ENCODE results near the gene SRCIN1.

The SRCIN1 gene

GRCh38 chr17:38559880-38560230 is 45.9 kb downstream of the SRCIN1 start:
- H3K27ac ChIP-seq, result peak overlapping the region; percentile 58
- no peaks in the 10 kb centered on the region for H3K9me3 ChIP-seq
- TF ChIP-seq CTCF (IDR thresholded peaks at IDR 0.05), result no peak
- H3K4me1 ChIP-seq (ENCODE audit: control insufficient read depth in 1 of 2, insufficient read depth in 1 of 2, low read depth in 1 of 2, low read length in 1 of 2), result peaks cover 29 to 39% of the 10 kb centered on the region in 2 experiments
- peaks cover 85% of the 10 kb centered on the region for H3K27me3 ChIP-seq
- no peaks in the 10 kb centered on the region for H3K36me3 ChIP-seq
- H3K4me3 ChIP-seq (ENCODE audit: low read depth in 1 of 2, low read length in 1 of 2), result peak overlapping the region; percentile 41 to 67

DNA sequence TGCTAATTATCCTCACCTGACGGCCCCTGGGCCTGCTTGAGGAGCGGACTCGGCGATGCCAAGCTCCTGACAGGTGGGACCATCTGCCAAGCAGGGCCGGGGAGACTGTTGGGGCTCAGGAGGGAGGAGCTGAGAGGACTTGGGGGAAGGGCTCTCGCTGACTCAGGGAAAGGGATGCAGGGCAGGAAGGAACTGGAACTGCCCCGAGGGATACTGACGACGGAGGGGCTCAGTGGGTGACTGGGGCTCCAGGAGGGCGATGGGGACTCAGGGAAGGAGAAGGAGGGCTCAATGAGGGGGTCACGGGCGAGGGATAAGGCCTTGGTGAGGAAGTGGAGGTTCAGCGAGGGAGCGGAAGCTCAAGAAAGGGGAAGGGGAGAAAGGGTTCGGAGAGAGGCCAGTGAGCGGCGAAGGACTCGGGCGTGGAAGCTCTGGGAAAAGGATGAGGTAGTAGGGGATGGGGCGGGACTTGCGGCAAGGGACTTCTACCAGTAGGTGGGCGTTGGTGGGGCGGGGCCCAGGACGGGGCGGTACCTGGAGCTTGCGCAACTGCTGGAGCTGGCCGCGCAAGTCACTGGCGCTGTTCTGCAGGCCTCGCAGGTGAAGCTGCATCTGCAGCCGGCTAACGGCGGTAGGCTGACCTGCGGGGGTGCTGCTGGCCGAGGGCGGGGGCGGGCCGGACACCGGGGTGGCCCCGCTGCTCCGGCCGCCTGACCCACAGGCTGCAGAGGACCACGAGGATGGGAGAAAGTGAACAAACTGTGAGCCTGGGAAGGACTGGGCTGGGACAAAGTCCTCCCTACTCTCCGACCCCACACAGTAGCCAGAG is 46.5 kb downstream of the SRCIN1 start:
- Histone ChIP-seq H3K36me3 (no peaks in the 10 kb centered on the region), H3K4me1 (ENCODE audit: control insufficient read depth in 1 of 2, insufficient read depth in 1 of 2, low read depth in 1 of 2, low read length in 1 of 2) (peaks cover 29 to 39% of the 10 kb centered on the region in 2 experiments), H3K27ac (peak overlapping the region; percentile 58), H3K27me3 (peaks cover 85% of the 10 kb centered on the region), H3K4me3 (ENCODE audit: low read depth in 1 of 2, low read length in 1 of 2) (peak overlapping the region; percentile 41 to 67), H3K9me3 (no peaks in the 10 kb centered on the region)
- no peak for TF ChIP-seq CTCF (IDR thresholded peaks at IDR 0.05)

- H3K4me1 ChIP-seq (ENCODE audit: control insufficient read depth in 1 of 2, insufficient read depth in 1 of 2, low read depth in 1 of 2, low read length in 1 of 2), result peaks cover 29 to 39% of the 10 kb centered on the region in 2 experiments
Observed at GRCh38 chr17:38558728-38559050, 47.1 kb downstream of the SRCIN1 start.

GRCh38 chr17:38557836-38558727 is 47.7 kb downstream of the SRCIN1 start:
- H3K9me3 ChIP-seq, result no peaks in the 10 kb centered on the region
- peak overlapping the region; percentile 41 to 67 for H3K4me3 ChIP-seq (ENCODE audit: low read depth in 1 of 2, low read length in 1 of 2)
- peak; percentile 81 for TF ChIP-seq CTCF (IDR thresholded peaks at IDR 0.05)
- H3K27me3 ChIP-seq, result peaks cover 75% of the 10 kb centered on the region
- H3K27ac ChIP-seq, result peak overlapping the region; percentile 58
- H3K36me3 ChIP-seq, result no peaks in the 10 kb centered on the region
- peaks cover 29 to 39% of the 10 kb centered on the region in 2 experiments for H3K4me1 ChIP-seq (ENCODE audit: control insufficient read depth in 1 of 2, insufficient read depth in 1 of 2, low read depth in 1 of 2, low read length in 1 of 2)

More at GRCh38 chr17:38558728-38559050, 47.1 kb downstream of the SRCIN1 start:
- H3K36me3 ChIP-seq, result no peaks in the 10 kb centered on the region
- H3K27ac ChIP-seq, result peak overlapping the region; percentile 58
- no peaks in the 10 kb centered on the region for H3K9me3 ChIP-seq
- no peak for TF ChIP-seq CTCF (IDR thresholded peaks at IDR 0.05)
- peaks cover 81% of the 10 kb centered on the region for H3K27me3 ChIP-seq
- peak overlapping the region; percentile 41 to 67 for H3K4me3 ChIP-seq (ENCODE audit: low read depth in 1 of 2, low read length in 1 of 2)

GRCh38 chr17:38557396-38557795 is 48.4 kb downstream of the SRCIN1 start:
- Histone ChIP-seq H3K9me3 (no peaks in the 10 kb centered on the region), H3K27me3 (peaks cover 69% of the 10 kb centered on the region), H3K4me3 (ENCODE audit: low read depth in 1 of 2, low read length in 1 of 2) (no peak overlapping the region), H3K27ac (no peak overlapping the region), H3K36me3 (no peaks in the 10 kb centered on the region), H3K4me1 (ENCODE audit: control insufficient read depth in 1 of 2, insufficient read depth in 1 of 2, low read depth in 1 of 2, low read length in 1 of 2) (peaks cover 29 to 39% of the 10 kb centered on the region in 2 experiments)
- TF ChIP-seq CTCF (IDR thresholded peaks at IDR 0.05), result no peak
